ENCODE results near the gene SLC9A9. TPM values are rescaled to one million over a fixed set of nuclear protein-coding genes. Genes with fewer than 3 reads are reported as not detected.

SLC9A9 gene
- total and polyA plus RNA-seq, 10 of the 15 experiments (the other 5 are each of a cell fraction or from before 2014, with no cell fraction given) = 3.5 to 14.2 (median 9.3) TPM

GRCh38 chr3:143775459-143775858 lies 72.8 kb downstream of the SLC9A9 start (continued):
- TF ChIP-seq USF1 (IDR thresholded peaks at IDR 0.05; ENCODE audit: borderline replicate concordance, extremely low read length, insufficient read depth, low read depth, low read length) (no peak), PRDM15 (CRISPR knock-in tag; IDR thresholded peaks at IDR 0.05) (no peak), BRCA1 (IDR thresholded peaks at IDR 0.05; ENCODE audit: low read depth, low read length) (no peak), SRF (IDR thresholded peaks at IDR 0.05; ENCODE audit: low read depth in 2 of 2, low read length in 2 of 2) (no peak), SKIL (IDR thresholded peaks at IDR 0.05; ENCODE audit: low read depth, poor library complexity, severe bottlenecking) (no peak), NFYB (IDR thresholded peaks at IDR 0.05; ENCODE audit: insufficient read depth, low read depth, low read length) (no peak), ASH2L (IDR thresholded peaks at IDR 0.05; ENCODE audit: borderline replicate concordance, low read depth) (no peak), TCF7 (IDR thresholded peaks at IDR 0.05; ENCODE audit: borderline replicate concordance) (peak; percentile 74), CEBPB (IDR thresholded peaks at IDR 0.05; ENCODE audit: borderline replicate concordance in 1 of 2, low read depth in 2 of 2, low read length in 2 of 2) (no peak), KLF5 (IDR thresholded peaks at IDR 0.05; ENCODE audit: partially characterized antibody) (no peak), E4F1 (IDR thresholded peaks at IDR 0.05; ENCODE audit: borderline replicate concordance, partially characterized antibody) (no peak), MEF2A (IDR thresholded peaks at IDR 0.05; ENCODE audit: insufficient read depth, low read depth, low read length) (no peak), CBX5 (IDR thresholded peaks at IDR 0.05; ENCODE audit: low read depth) (0 out of 2 replicates have a peak, but pooled peaks have one; percentile 28), SREBF2 (IDR thresholded peaks at IDR 0.05; ENCODE audit: low read length) (no peak), FOXM1 (IDR thresholded peaks at IDR 0.05; ENCODE audit: low read depth, low read length) (0 out of 2 replicates have a peak, but pooled peaks have one; percentile 33), ZBTB33 (IDR thresholded peaks at IDR 0.05) (no peak), BACH1 (IDR thresholded peaks at IDR 0.05; ENCODE audit: borderline replicate concordance) (no peak), ZZZ3 (IDR thresholded peaks at IDR 0.05; ENCODE audit: control insufficient read depth, insufficient read length, low read depth) (no peak)
